ENCODE data around the gene ZNF544. TPM values are rescaled to one million over a fixed set of nuclear protein-coding genes. Genes with fewer than 3 reads are reported as not detected.
"Not testable (repeated sequence)": the region's sequence is repeated elsewhere in the genome, so short reads cannot be mapped to it uniquely, and the experiment has no call there.

ZNF544 gene
- total RNA-seq, 3 donors from 2014 or later, result 12.1 to 30.5 (median 27.6) TPM

DNA sequence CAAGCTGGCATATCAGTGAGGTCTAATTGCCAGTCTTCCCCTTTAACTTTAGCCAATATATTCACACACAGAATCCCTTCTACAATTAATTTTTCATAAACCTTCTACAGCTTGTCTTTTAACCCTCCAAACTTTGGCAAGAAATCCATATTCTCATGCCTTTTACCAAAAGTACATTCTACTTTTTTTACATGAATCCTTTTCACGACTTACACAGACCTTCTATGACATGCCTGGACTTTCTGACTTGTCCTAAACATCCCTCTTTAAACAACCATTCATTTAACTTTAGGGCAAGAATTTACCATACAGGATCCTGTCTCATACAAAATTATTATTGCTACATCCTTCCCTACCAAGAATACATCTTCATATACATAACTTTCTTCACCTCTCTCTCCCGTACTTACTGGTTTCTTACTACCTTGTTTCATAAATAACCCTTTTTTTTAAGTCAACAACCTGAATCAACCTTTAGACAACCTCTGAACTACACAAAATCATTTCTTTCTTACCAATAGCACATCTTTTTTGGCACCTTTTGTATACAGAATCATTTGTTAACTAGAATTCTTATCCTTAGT, 23.5 kb downstream of the ZNF544 start:
- no peak for DNase-seq
- no peak for ATAC-seq
- TF ChIP-seq, protein P1, sequence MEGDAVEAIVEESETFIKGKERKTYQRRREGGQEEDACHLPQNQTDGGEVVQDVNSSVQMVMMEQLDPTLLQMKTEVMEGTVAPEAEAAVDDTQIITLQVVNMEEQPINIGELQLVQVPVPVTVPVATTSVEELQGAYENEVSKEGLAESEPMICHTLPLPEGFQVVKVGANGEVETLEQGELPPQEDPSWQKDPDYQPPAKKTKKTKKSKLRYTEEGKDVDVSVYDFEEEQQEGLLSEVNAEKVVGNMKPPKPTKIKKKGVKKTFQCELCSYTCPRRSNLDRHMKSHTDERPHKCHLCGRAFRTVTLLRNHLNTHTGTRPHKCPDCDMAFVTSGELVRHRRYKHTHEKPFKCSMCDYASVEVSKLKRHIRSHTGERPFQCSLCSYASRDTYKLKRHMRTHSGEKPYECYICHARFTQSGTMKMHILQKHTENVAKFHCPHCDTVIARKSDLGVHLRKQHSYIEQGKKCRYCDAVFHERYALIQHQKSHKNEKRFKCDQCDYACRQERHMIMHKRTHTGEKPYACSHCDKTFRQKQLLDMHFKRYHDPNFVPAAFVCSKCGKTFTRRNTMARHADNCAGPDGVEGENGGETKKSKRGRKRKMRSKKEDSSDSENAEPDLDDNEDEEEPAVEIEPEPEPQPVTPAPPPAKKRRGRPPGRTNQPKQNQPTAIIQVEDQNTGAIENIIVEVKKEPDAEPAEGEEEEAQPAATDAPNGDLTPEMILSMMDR (IDR thresholded peaks at IDR 0.05), result no peak
- Histone ChIP-seq H3K4me1 (ENCODE audit: low read depth) (no peaks in the 10 kb centered on the region), H3K36me3 (ENCODE audit: low read depth) (peaks cover 13% of the 10 kb centered on the region), H3K9me3 (peaks cover 100% of the 10 kb centered on the region), H3K4me3 (no peak overlapping the region)
- intact Hi-C loops (cut with DNase I, micrococcal nuclease), result no loop called here

DNA sequence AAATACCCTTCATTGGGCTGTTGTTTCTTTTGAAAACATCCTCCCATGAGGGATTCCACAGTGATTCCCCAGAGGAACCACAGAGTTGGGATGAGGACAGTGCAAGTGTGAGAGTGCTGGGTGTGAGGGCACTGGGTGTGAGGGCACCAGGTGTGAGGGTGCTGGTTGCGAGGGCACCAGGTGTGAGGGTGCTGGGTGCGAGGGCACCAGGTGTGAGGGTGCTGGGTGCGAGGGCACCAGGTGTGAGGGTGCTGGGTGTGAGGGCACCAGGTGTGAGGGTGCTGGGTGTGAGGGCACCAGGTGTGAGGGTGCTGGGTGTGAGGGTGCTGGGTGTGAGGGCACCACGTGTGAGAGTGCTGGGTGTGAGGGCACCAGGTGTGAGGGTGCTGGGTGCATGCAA, 29.5 kb downstream of the ZNF544 start:
- H3K4me3 ChIP-seq; DNase-seq; intact Hi-C loops (cut with DNase I, micrococcal nuclease); H3K4me1 ChIP-seq (ENCODE audit: low read depth); H3K36me3 ChIP-seq (ENCODE audit: low read depth); ATAC-seq: not testable (repeated sequence)
- H3K9me3 ChIP-seq, result peaks cover 100% of the 10 kb centered on the region

DNA sequence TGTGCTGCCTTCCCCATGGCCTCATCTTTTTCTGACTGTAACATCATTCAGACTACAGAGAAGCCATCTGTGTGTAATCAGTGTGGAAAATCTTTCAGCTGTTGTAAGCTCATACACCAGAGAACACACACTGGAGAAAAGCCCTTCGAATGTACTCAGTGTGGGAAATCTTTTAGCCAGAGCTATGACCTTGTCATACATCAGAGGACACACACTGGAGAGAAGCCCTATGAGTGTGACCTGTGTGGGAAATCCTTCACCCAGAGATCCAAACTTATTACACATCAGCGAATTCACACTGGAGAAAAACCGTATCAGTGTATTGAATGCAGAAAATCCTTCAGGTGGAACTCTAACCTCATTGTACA, 32.9 kb downstream of the ZNF544 start:
- intact Hi-C loops (cut with DNase I, micrococcal nuclease), result no loop called here
- no peak for ATAC-seq
- TF ChIP-seq, protein P1 (IDR thresholded peaks at IDR 0.05), result no peak
- Histone ChIP-seq H3K9me3 (peaks cover 100% of the 10 kb centered on the region), H3K36me3 (ENCODE audit: low read depth) (peaks cover 4% of the 10 kb centered on the region), H3K4me1 (ENCODE audit: low read depth) (no peaks in the 10 kb centered on the region), H3K4me3 (no peak overlapping the region)
- DNase-seq, result no peak

DNA sequence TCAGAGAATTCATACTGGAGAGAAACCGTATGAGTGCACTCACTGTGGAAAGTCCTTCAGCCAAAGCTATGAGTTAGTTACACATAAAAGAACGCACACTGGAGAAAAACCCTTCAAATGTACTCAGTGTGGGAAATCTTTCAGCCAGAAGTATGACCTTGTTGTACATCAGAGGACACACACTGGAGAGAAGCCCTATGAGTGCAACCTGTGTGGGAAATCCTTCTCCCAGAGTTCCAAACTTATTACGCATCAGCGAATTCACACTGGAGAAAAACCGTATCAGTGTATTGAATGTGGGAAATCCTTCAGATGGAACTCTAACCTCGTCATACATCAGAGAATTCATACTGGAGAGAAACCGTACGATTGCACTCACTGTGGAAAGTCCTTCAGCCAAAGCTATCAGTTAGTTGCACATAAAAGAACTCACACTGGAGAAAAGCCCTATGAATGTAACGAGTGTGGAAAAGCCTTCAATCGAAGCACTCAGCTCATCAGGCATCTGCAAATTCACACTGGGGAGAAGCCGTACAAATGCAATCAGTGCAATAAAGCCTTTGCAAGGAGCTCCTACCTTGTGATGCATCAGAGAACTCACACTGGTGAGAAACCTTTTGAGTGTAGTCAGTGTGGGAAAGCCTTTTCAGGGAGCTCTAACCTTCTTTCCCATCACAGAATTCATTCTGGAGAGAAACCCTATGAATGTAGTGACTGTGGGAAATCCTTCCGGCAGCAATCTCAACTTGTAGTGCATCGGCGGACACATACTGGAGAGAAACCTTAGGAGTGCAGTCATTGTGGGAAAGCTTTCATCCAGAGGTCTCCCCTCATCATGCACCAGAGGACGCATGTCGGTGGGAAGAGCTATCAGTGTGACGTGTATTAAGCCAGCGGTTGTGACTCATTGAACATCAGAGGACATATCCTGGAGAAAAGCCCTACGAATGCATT, 33.5 kb downstream of the ZNF544 start:
- DNase-seq (no peak), ATAC-seq (no peak)
- Histone ChIP-seq H3K4me3 (no peak overlapping the region), H3K9me3 (peaks cover 100% of the 10 kb centered on the region), H3K4me1 (ENCODE audit: low read depth) (no peaks in the 10 kb centered on the region), H3K36me3 (ENCODE audit: low read depth) (peaks cover 4% of the 10 kb centered on the region)
- intact Hi-C loops (cut with DNase I, micrococcal nuclease), result no loop called here
- TF ChIP-seq, protein P1 (IDR thresholded peaks at IDR 0.05), result no peak

DNA sequence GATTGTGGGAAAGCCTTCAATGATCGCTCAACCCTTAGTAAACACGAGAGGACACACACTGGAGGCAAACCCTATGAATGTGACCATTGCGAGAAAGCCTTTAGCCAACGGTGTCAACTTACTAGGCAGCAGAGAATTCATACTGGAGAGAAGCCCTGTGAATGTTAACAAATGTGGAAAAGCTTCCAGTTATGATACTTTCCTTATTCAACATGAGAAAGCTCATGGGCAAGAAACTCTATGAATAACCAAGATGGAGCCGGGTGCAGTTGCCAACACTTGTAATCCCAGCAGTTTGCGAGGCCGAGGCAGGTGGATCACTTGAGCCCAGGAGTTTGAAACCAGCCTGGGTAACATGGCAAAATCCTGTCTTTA, 34.2 kb downstream of the ZNF544 start:
- H3K4me3 ChIP-seq, result no peak overlapping the region
- no peak for ATAC-seq
- H3K36me3 ChIP-seq (ENCODE audit: low read depth), result peaks cover 4% of the 10 kb centered on the region
- peaks cover 100% of the 10 kb centered on the region for H3K9me3 ChIP-seq
- H3K4me1 ChIP-seq (ENCODE audit: low read depth), result no peaks in the 10 kb centered on the region
- TF ChIP-seq, protein P1 (IDR thresholded peaks at IDR 0.05), result no peak
- DNase-seq, result no peak
- intact Hi-C loops (cut with DNase I, micrococcal nuclease), result no loop called here

DNA sequence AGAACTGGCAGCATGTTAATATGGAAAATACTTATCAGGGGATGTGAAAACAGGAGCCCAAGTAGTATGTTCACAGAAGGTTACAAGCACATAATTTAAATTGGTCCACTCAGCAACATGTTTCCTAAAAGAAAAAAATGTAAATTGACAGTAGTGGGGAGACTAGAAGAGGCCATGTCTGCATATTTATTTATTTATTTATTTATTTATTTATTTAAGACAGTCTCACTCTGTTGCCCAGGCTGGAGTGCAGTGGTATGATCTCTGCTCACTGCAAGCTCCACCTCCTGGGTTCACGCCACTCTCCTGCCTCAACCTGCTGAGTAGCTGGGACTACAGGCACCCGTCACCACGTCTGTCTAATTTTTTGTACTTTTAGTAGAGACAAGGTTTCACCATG, 36.4 kb downstream of the ZNF544 start:
- DNase-seq (no peak), ATAC-seq (no peak)
- Histone ChIP-seq H3K4me1 (ENCODE audit: low read depth) (no peaks in the 10 kb centered on the region), H3K4me3 (no peak overlapping the region), H3K36me3 (ENCODE audit: low read depth) (peaks cover 4% of the 10 kb centered on the region), H3K9me3 (peaks cover 100% of the 10 kb centered on the region)
- TF ChIP-seq, protein P1 (IDR thresholded peaks at IDR 0.05), result no peak
- intact Hi-C loops (cut with DNase I, micrococcal nuclease), result no loop called here

Measured in mucosa of descending colon (tissue), 3 donors.